WERI-Rb-1 (cell line): ENCODE results near the gene PCDHGB5.

ENCODE experiments used
- DNase-seq: peaks from one replicate; pipeline ENCODE4 v3.0.0-alpha.2; 2020
- H3K27ac ChIP-seq: fragments of 250-450 bp; sonication (Bioruptor Pico); 2 replicates; pipeline ENCODE4 v1.5.1; 2020; ENCODE audit warnings: mild to moderate bottlenecking, moderate library complexity
- H3K27me3 ChIP-seq: fragments of 250-450 bp; sonication (Bioruptor Pico); 2 replicates; pipeline ENCODE4 v1.5.1; 2021; ENCODE audit warnings: mild to moderate bottlenecking, low read depth, moderate library complexity; ENCODE audit not compliant: insufficient read depth, severe bottlenecking
- H3K36me3 ChIP-seq: fragments of 250-450 bp; sonication (Bioruptor Pico); 2 replicates; pipeline ENCODE4 v1.5.1; 2020; ENCODE audit warnings: mild to moderate bottlenecking, moderate library complexity
- H3K4me3 ChIP-seq: 2 replicates; pipeline ENCODE4 v1.5.1; 2011; ENCODE audit warnings: low read depth, mild to moderate bottlenecking, control low read depth, low read length
- H3K9me3 ChIP-seq: fragments of 250-450 bp; sonication (Bioruptor Pico); 2 replicates; pipeline ENCODE4 v1.5.1; 2021; ENCODE audit warnings: mild to moderate bottlenecking, moderate library complexity; ENCODE audit not compliant: severe bottlenecking
- TF ChIP-seq, protein P1 (sequence below): IDR thresholded peaks from 2 replicates; pipeline ENCODE4 v1.5.1; 2011; ENCODE audit warnings: low read depth, mild to moderate bottlenecking, control low read depth, inconsistent platforms, low read length

Gene PCDHGB5

GRCh38 chr5:141419074-141419880 lies 21.5 kb downstream of the PCDHGB5 start:
- DNase-seq: no peak
- H3K9me3 ChIP-seq: peaks cover 25% of the 10 kb centered on the region
- no peak overlapping the region for H3K4me3 ChIP-seq
- no peak overlapping the region for H3K27ac ChIP-seq
- H3K27me3 ChIP-seq: no peaks in the 10 kb centered on the region
- TF ChIP-seq, protein P1, sequence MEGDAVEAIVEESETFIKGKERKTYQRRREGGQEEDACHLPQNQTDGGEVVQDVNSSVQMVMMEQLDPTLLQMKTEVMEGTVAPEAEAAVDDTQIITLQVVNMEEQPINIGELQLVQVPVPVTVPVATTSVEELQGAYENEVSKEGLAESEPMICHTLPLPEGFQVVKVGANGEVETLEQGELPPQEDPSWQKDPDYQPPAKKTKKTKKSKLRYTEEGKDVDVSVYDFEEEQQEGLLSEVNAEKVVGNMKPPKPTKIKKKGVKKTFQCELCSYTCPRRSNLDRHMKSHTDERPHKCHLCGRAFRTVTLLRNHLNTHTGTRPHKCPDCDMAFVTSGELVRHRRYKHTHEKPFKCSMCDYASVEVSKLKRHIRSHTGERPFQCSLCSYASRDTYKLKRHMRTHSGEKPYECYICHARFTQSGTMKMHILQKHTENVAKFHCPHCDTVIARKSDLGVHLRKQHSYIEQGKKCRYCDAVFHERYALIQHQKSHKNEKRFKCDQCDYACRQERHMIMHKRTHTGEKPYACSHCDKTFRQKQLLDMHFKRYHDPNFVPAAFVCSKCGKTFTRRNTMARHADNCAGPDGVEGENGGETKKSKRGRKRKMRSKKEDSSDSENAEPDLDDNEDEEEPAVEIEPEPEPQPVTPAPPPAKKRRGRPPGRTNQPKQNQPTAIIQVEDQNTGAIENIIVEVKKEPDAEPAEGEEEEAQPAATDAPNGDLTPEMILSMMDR: no peak
- no peaks in the 10 kb centered on the region for H3K36me3 ChIP-seq

DNA sequence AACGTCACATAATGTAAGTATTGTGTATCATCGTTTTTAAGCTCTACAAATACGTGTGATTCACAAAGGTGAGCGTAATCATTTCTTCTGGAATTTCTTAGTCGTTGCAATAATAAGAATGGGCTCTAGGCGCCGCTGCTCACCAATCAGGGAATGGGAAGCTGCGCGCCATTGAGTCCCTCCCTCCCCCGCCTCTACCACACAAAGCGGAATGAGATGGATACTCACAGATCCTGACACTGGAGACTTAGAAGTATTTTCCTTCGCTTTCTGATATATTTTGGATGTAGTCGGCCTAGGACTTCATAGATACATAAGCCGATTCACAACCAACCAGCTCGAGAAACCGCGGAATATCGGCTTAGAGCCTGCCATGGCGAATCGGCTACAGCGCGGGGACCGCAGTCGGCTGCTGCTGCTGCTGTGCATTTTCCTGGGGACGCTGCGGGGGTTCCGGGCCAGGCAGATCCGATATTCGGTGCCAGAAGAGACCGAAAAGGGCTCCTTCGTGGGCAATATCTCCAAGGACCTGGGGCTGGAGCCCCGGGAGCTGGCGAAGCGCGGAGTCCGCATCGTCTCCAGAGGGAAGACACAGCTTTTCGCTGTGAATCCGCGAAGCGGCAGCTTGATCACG lies 23.2 kb downstream of the PCDHGB5 start, which contains the start of gene PCDHGA11:
Gene PCDHGA11, plus strand, starts transcription at position 197 of the 634 bp plus-strand sequence. Its CDS starts 177 bp downstream, at position 374.
- no peaks in the 10 kb centered on the region for H3K36me3 ChIP-seq
- peaks cover 25% of the 10 kb centered on the region for H3K9me3 ChIP-seq
- no peak within 1 kb of the TSS for H3K4me3 ChIP-seq
- no peaks in the 10 kb centered on the region for H3K27me3 ChIP-seq
- TF ChIP-seq, protein P1: no peak; the same call in 1 of the 2 replicates
- no peak within 1 kb of the TSS for H3K27ac ChIP-seq
- DNase-seq: peak; percentile 30

- H3K36me3 ChIP-seq: no peaks in the 10 kb centered on the region
- no peak for DNase-seq
- peaks cover 25% of the 10 kb centered on the region for H3K9me3 ChIP-seq
- TF ChIP-seq, protein P1: no peak
- no peak overlapping the region for H3K27ac ChIP-seq
- no peaks in the 10 kb centered on the region for H3K27me3 ChIP-seq
- H3K4me3 ChIP-seq: no peak overlapping the region
Measured at GRCh38 chr5:141421489-141421855, 23.7 kb downstream of the PCDHGB5 start.

GRCh38 chr5:141422742-141423291 lies 25.1 kb downstream of the PCDHGB5 start:
- no peak for DNase-seq
- Histone ChIP-seq H3K9me3 (peaks cover 27% of the 10 kb centered on the region), H3K36me3 (no peaks in the 10 kb centered on the region), H3K27me3 (no peaks in the 10 kb centered on the region), H3K27ac (no peak overlapping the region), H3K4me3 (no peak overlapping the region)
- TF ChIP-seq, protein P1: no peak

GRCh38 chr5:141427783-141428426 lies 30.2 kb downstream of the PCDHGB5 start:
- Histone ChIP-seq H3K4me3 (no peak overlapping the region), H3K27ac (no peak overlapping the region), H3K27me3 (no peaks in the 10 kb centered on the region), H3K36me3 (no peaks in the 10 kb centered on the region), H3K9me3 (peaks cover 6% of the 10 kb centered on the region)
- TF ChIP-seq, protein P1: 0 out of 2 replicates have a peak, but pooled peaks have one; percentile 1
- DNase-seq: no peak
